H1 (cell line): ENCODE data around the gene CGREF1. TPM values are rescaled to one million over a fixed set of nuclear protein-coding genes. Genes with fewer than 3 reads are reported as not detected.

Source experiments
- CTCF ChIA-PET: fragments of 300-600 bp; sonication (Branson Sonifier 250); formaldehyde crosslinking; loops from one replicate; lab custom pipeline; 2021; ENCODE audit not compliant: partially characterized antibody; lab: Charles Lee
- POLR2A ChIA-PET: fragments of 300-600 bp; sonication (Branson Sonifier 250); formaldehyde crosslinking; loops from one replicate; lab custom pipeline; 2021; ENCODE audit warnings: inconsistent platforms; ENCODE audit not compliant: partially characterized antibody; lab: Charles Lee
- DNase-seq, 2 experiments: peaks; one replicate each; pipeline versions ENCODE4 v3.0.0 to v3.0.0-alpha.2; 2010 to 2022; ENCODE audit warnings: low spot score in 2 of 2, low read depth in 1 of 2, mixed read lengths in 1 of 2
- FAIRE-seq: peaks from 2 replicates; lab custom pipeline; 2011; peaks lifted over from hg19 to GRCh38; lab: Jason Lieb, UNC
- H2AFZ ChIP-seq: 2 replicates; pipeline ENCODE4 v1.8.1; 2012; ENCODE audit warnings: low read length, inconsistent platforms
- H2AK5ac ChIP-seq: 2 replicates; pipeline ENCODE4 v1.6.1; 2013; ENCODE audit warnings: low read depth, low read length
- H2BK120ac ChIP-seq: replicated peaks from 2 replicates; pipeline ENCODE3; 2013; ENCODE audit warnings: low read depth, low read length, inconsistent platforms
- H2BK12ac ChIP-seq: 2 replicates; pipeline ENCODE4 v1.6.1; 2013; ENCODE audit warnings: low read depth, low read length
- H2BK15ac ChIP-seq: 2 replicates; pipeline ENCODE4 v1.6.1; 2013; ENCODE audit warnings: low read length
- H2BK20ac ChIP-seq: 2 replicates; pipeline ENCODE4 v1.6.1; 2013; ENCODE audit warnings: low read length
- H2BK5ac ChIP-seq: 2 replicates; pipeline ENCODE4 v1.6.1; 2013; ENCODE audit warnings: low read depth, low read length
- H3K14ac ChIP-seq: 2 replicates; pipeline ENCODE4 v1.6.1; 2013; ENCODE audit warnings: inconsistent platforms; ENCODE audit not compliant: insufficient read length
- H3K18ac ChIP-seq: 2 replicates; pipeline ENCODE4 v1.6.1; 2013; ENCODE audit warnings: low read length; ENCODE audit errors: extremely low read depth
- H3K23ac ChIP-seq: 2 replicates; pipeline ENCODE4 v1.6.1; 2013; ENCODE audit warnings: inconsistent platforms; ENCODE audit not compliant: insufficient read length
- H3K23me2 ChIP-seq: 2 replicates; pipeline ENCODE4 v1.6.1; 2013; ENCODE audit warnings: low read depth, low read length
- H3K27ac ChIP-seq: 2 replicates; pipeline ENCODE4 v1.6.1; 2011; ENCODE audit warnings: low read depth, low read length, inconsistent platforms
- H3K27me3 ChIP-seq, 4 experiments: replicated peaks in 1 of 4; 1 replicate in 1 of 4; 2 replicates in 3 of 4; pipeline versions ENCODE4 v1.6.1 to v1.8.1; 2011 to 2013; ENCODE audit warnings: low read length in 3 of 4, mild to moderate bottlenecking in 3 of 4, inconsistent platforms in 2 of 4, mixed read lengths in 2 of 4, moderate library complexity in 1 of 4; ENCODE audit not compliant: control insufficient read depth in 3 of 4, insufficient read depth in 3 of 4; ENCODE audit errors: extremely low read depth in 1 of 4
- H3K36me3 ChIP-seq, 4 experiments: 2 replicates each; pipeline versions ENCODE4 v1.6.1 to v1.8.1; 2011 to 2013; ENCODE audit warnings: mild to moderate bottlenecking in 4 of 4, low read length in 3 of 4, moderate library complexity in 2 of 4, control low read depth in 1 of 4, inconsistent platforms in 1 of 4; ENCODE audit not compliant: insufficient read depth in 4 of 4, control insufficient read depth in 2 of 4
- H3K4ac ChIP-seq: replicated peaks from 2 replicates; pipeline ENCODE3; 2013; ENCODE audit warnings: low read length, low read depth, mixed read lengths, inconsistent platforms; ENCODE audit not compliant: insufficient read length
- H3K4me1 ChIP-seq, 4 experiments: replicated peaks in 1 of 4; 1 replicate in 1 of 4; 2 replicates in 3 of 4; pipeline versions ENCODE4 v1.6.1 to v1.8.1; 2011 to 2013; ENCODE audit warnings: low read length in 3 of 4, inconsistent platforms in 2 of 4, mixed read lengths in 1 of 4; ENCODE audit not compliant: insufficient read depth in 4 of 4, control insufficient read depth in 3 of 4
- H3K4me2 ChIP-seq, 2 experiments: 2 replicates each; pipeline versions ENCODE4 v1.6.1 to v1.8.1; 2011 to 2013; ENCODE audit warnings: low read depth in 2 of 2, low read length in 2 of 2, control low read depth in 1 of 2, inconsistent platforms in 1 of 2, mild to moderate bottlenecking in 1 of 2; ENCODE audit not compliant: insufficient read depth in 1 of 2
- H3K4me3 ChIP-seq, 4 experiments: fragments of 200-600, 300-600 bp in 1 of 4; sonication (generic), shearing (Covaris generic), sonication (Bioruptor Twin) in 1 of 4; 2 replicates each; pipeline versions ENCODE4 v1.5.1 to v1.8.1; 2011 to 2016; ENCODE audit warnings: low read length in 4 of 4, low read depth in 3 of 4, control low read depth in 2 of 4, inconsistent platforms in 2 of 4, mild to moderate bottlenecking in 2 of 4, mixed read lengths in 1 of 4, moderate library complexity in 1 of 4; ENCODE audit not compliant: insufficient read depth in 2 of 4; ENCODE audit errors: extremely low read depth in 1 of 4
- H3K56ac ChIP-seq: replicated peaks from 2 replicates; pipeline ENCODE3; 2013; ENCODE audit warnings: low read depth, mild to moderate bottlenecking, mixed read lengths, low read length, inconsistent platforms; ENCODE audit not compliant: insufficient read length
- H3K79me1 ChIP-seq: 2 replicates; pipeline ENCODE4 v1.6.1; 2013; ENCODE audit warnings: low read depth, low read length, control low read depth
- H3K79me2 ChIP-seq, 2 experiments: 2 replicates each; pipeline versions ENCODE4 v1.6.1 to v1.8.1; 2012 to 2013; ENCODE audit warnings: low read length in 2 of 2, mild to moderate bottlenecking in 2 of 2, inconsistent platforms in 1 of 2; ENCODE audit not compliant: insufficient read depth in 2 of 2, control insufficient read depth in 1 of 2
- H3K9ac ChIP-seq, 4 experiments: replicated peaks in 1 of 4; 1 replicate in 1 of 4; 2 replicates in 3 of 4; pipeline versions ENCODE4 v1.6.1 to v1.8.1; 2011 to 2013; ENCODE audit warnings: low read depth in 3 of 4, low read length in 3 of 4, control low read depth in 2 of 4, mild to moderate bottlenecking in 2 of 4, moderate library complexity in 2 of 4, inconsistent platforms in 1 of 4; ENCODE audit errors: extremely low read depth in 1 of 4
- H3K9me3 ChIP-seq, 2 experiments: 2 replicates each; pipeline versions ENCODE4 v1.6.1 to v1.8.1; 2012 to 2013; ENCODE audit warnings: mild to moderate bottlenecking in 2 of 2, moderate library complexity in 2 of 2, control low read depth in 1 of 2, inconsistent platforms in 1 of 2, low read depth in 1 of 2, low read length in 1 of 2, mixed read lengths in 1 of 2; ENCODE audit not compliant: insufficient read depth in 2 of 2
- H4K20me1 ChIP-seq, 2 experiments: replicated peaks in 1 of 2; 2 replicates each; pipeline versions ENCODE3 to v1.8.1; 2011 to 2013; ENCODE audit warnings: inconsistent platforms in 2 of 2, low read length in 2 of 2, mild to moderate bottlenecking in 1 of 2; ENCODE audit not compliant: insufficient read depth in 2 of 2, control insufficient read depth in 1 of 2
- H4K5ac ChIP-seq: 2 replicates; pipeline ENCODE4 v1.6.1; 2013; ENCODE audit warnings: low read length, low read depth, mixed read lengths, inconsistent platforms; ENCODE audit not compliant: insufficient read length
- H4K8ac ChIP-seq: 2 replicates; pipeline ENCODE4 v1.8.0; 2013; ENCODE audit warnings: mild to moderate bottlenecking, moderate library complexity, low read length, inconsistent platforms; ENCODE audit not compliant: insufficient read depth; ENCODE audit errors: extremely low read depth
- H4K91ac ChIP-seq: replicated peaks from 2 replicates; pipeline ENCODE3; 2013; ENCODE audit warnings: low read length, mixed read lengths, inconsistent platforms; ENCODE audit not compliant: insufficient read length
- CEBPB ChIP-seq: IDR thresholded peaks from 2 replicates; pipeline ENCODE4 v1.6.1; 2012; ENCODE audit warnings: low read depth, low read length
- CHD1 ChIP-seq: IDR thresholded peaks from 2 replicates; pipeline ENCODE4 v1.6.1; 2012; ENCODE audit warnings: low read depth, low read length, improper control_type of control experiment
- CHD2 ChIP-seq: IDR thresholded peaks from 2 replicates; pipeline ENCODE4 v1.6.1; 2012; ENCODE audit warnings: low read length, improper control_type of control experiment
- EZH2 ChIP-seq: fragments of 200-600 bp; sonication (generic); IDR thresholded peaks from 2 replicates; pipeline ENCODE4 v1.7.1; 2012; ENCODE audit warnings: low read depth, mild to moderate bottlenecking, moderate library complexity, low read length, inconsistent platforms; ENCODE audit not compliant: severe bottlenecking
- HDAC6 ChIP-seq: IDR thresholded peaks from one replicate; pipeline ENCODE4 v1.7.1; 2012; ENCODE audit warnings: low read depth, mild to moderate bottlenecking, inconsistent platforms, low read length, moderate library complexity
- POLR2AphosphoS5 ChIP-seq: IDR thresholded peaks from 2 replicates; pipeline ENCODE4 v1.6.1; 2011; ENCODE audit warnings: low read depth, low read length
- RBBP5 ChIP-seq: IDR thresholded peaks from 2 replicates; pipeline ENCODE4 v1.7.1; 2012; ENCODE audit warnings: low read depth, mild to moderate bottlenecking, inconsistent platforms, low read length, moderate library complexity, borderline replicate concordance
- SIN3A ChIP-seq, 2 experiments: IDR thresholded peaks in 1 of 2; conservative IDR thresholded peaks in 1 of 2; 2 replicates each; pipeline ENCODE4 v1.6.1; 2011 to 2012; ENCODE audit warnings: low read length in 2 of 2, improper control_type of control experiment in 1 of 2, low read depth in 1 of 2, mild to moderate bottlenecking in 1 of 2
- SP1 ChIP-seq: IDR thresholded peaks from 2 replicates; pipeline ENCODE4 v1.6.1; 2011; ENCODE audit warnings: low read depth, low read length
- TCF12 ChIP-seq: IDR thresholded peaks from 2 replicates; pipeline ENCODE4 v1.6.1; 2011; ENCODE audit warnings: low read depth, mild to moderate bottlenecking, low read length
- WGBS, 2 experiments: shearing (Covaris generic) in 1 of 2; methylation state at CpG; one replicate each; pipeline versions ENCODE4 v1.1.6 to v1.1.7; 2013 to 2015; ENCODE audit warnings: low lambda C conversion rate in 2 of 2, mixed read lengths in 2 of 2, inconsistent platforms in 1 of 2, low coverage in 1 of 2, missing lambda C conversion rate in 1 of 2; ENCODE audit not compliant: insufficient replicate concordance in 2 of 2, insufficient coverage in 1 of 2, insufficient read length in 1 of 2; ENCODE audit errors: extremely low coverage in 1 of 2, missing lambda C conversion rate in 1 of 2; 5-methylcytosine and 5-hydroxymethylcytosine counted together
- polyA plus RNA-seq, 7 experiments: library from polyadenylated mRNA; depleted of rRNA in 3 of 7; stranded (reverse) in 5 of 7; unstranded in 2 of 7; fragments of >200 nt in 5 of 7; fragments of 200-250 nt in 2 of 7; gene quantifications; 1 replicate in 5 of 7; 2 replicates in 1 of 7; 4 replicates in 1 of 7; pipeline versions ENCODE4 v1.2.1 to v1.2.3, GENCODE V29; 2011 to 2013; ENCODE audit warnings: missing spikeins in 2 of 7, mixed read lengths in 2 of 7
- total RNA-seq: library from RNA; stranded (reverse); fragmentation: NEBNext Ultra II Directional; extraction: Animal tissue kit (Norgen Biotek cat#: 25700); gene quantifications from 2 replicates; pipeline ENCODE4 v1.2.1, GENCODE V29; 2021
- TF ChIP-seq, protein P1 (sequence below): IDR thresholded peaks from 2 replicates; pipeline ENCODE4 v1.6.1; 2011; ENCODE audit warnings: low read length, improper control_type of control experiment

The CGREF1 gene
- total and polyA plus RNA-seq, 2 of the 8 experiments (the other 6 are each of a cell fraction or from before 2014, with no cell fraction given): 2.5 to 3.4 TPM

GRCh38 chr2:27080603-27080936 lies 38.4 kb downstream of the CGREF1 start:
- 92% methylated on average over 14 of the region's 14 CpGs; no CpG with 5 or more reads in 1 of the 2 experiments for WGBS, 2 experiments
- peak overlapping the region in 1 of 4 experiments; percentile 13; a peak in 1 of 7 replicates for H3K9ac ChIP-seq

More at GRCh38 chr2:27080603-27080936, 38.4 kb downstream of the CGREF1 start:
- peaks cover 0 to 8% (median 5%) of the 10 kb centered on the region in 4 experiments; a peak in 2 of 7 replicates for H3K27me3 ChIP-seq
- H3K79me1 ChIP-seq: no peaks in the 10 kb centered on the region
- H3K14ac ChIP-seq: no peak overlapping the region
- no peak overlapping the region for H3K27ac ChIP-seq
- CTCF ChIA-PET: interaction anchor here (0.8 to 16.5 kb wide), 16 partner anchors 8 to 846 kb away, joined by 3 to 160 read pairs (median 4); partner anchors contain the start of genes AGBL5 and OST4
- H4K8ac ChIP-seq: peak overlapping the region; percentile 69; the same call in 1 of the 2 replicates
- peak overlapping the region; percentile 88; the same call in 1 of the 2 replicates for H2BK15ac ChIP-seq
- no peaks in the 10 kb centered on the region for H3K36me3 ChIP-seq
- H3K4me1 ChIP-seq: peaks cover 0 to 21% (median 14%) of the 10 kb centered on the region in 4 experiments; a peak in 6 of 7 replicates
- peak overlapping the region; percentile 32; the same call in 1 of the 2 replicates for H2BK20ac ChIP-seq
- H2BK12ac ChIP-seq: peak overlapping the region; percentile 84; the same call in 1 of the 2 replicates
- H4K5ac ChIP-seq: no peak overlapping the region
- H3K23me2 ChIP-seq: peaks cover 3% of the 10 kb centered on the region; the same call in 1 of the 2 replicates
- H3K4me3 ChIP-seq: no peak overlapping the region
- H3K18ac ChIP-seq: peak overlapping the region; percentile 38; the same call in 1 of the 2 replicates
- no peak overlapping the region for H2BK120ac ChIP-seq
- no peaks in the 10 kb centered on the region for H3K9me3 ChIP-seq
- H3K4me2 ChIP-seq: peak overlapping the region in 1 of 2 experiments; percentile 33; a peak in 1 of 4 replicates
- peak overlapping the region; percentile 12; the same call in 1 of the 2 replicates for H2BK5ac ChIP-seq
- no peaks in the 10 kb centered on the region for H4K20me1 ChIP-seq
- no peak for DNase-seq
- no peak overlapping the region for H2AFZ ChIP-seq
- peak overlapping the region; percentile 43 for H2AK5ac ChIP-seq
- H3K4ac ChIP-seq: no peak overlapping the region
- no peak overlapping the region for H3K56ac ChIP-seq
- H4K91ac ChIP-seq: peak overlapping the region; percentile 66
- TF ChIP-seq, protein P1, sequence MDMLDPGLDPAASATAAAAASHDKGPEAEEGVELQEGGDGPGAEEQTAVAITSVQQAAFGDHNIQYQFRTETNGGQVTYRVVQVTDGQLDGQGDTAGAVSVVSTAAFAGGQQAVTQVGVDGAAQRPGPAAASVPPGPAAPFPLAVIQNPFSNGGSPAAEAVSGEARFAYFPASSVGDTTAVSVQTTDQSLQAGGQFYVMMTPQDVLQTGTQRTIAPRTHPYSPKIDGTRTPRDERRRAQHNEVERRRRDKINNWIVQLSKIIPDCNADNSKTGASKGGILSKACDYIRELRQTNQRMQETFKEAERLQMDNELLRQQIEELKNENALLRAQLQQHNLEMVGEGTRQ: no peak
- TF ChIP-seq SIN3A (conservative IDR thresholded peaks at IDR 0.05 in 1 of 2, IDR thresholded peaks at IDR 0.05 in 1 of 2; ENCODE audit: low read depth in 1 of 2, low read length in 2 of 2) (no peak), CHD2 (no peak), TCF12 (no peak), POLR2AphosphoS5 (no peak), CHD1 (no peak), SP1 (no peak), EZH2 (no peak), CEBPB (no peak), RBBP5 (no peak), HDAC6 (no peak)
- H3K79me2 ChIP-seq: no peaks in the 10 kb centered on the region
- FAIRE-seq: no peak
- POLR2A ChIA-PET: interaction anchor here (0.8 to 5.7 kb wide), 8 partner anchors 8 to 264 kb away, joined by 3 to 63 read pairs (median 3); partner anchors contain the start of genes CAD and OST4
- no peak overlapping the region for H3K23ac ChIP-seq
